Loucy (cell line): ENCODE results near the gene ALDH1A1.

Experiments used
- EZH2phosphoT487 ChIP-seq: fragments of 200-600 bp; IDR thresholded peaks from 2 replicates; pipeline ENCODE4 v1.6.1; 2018; ENCODE audit warnings: antibody characterized with exemption, mild to moderate bottlenecking, moderate library complexity, borderline replicate concordance
- TF ChIP-seq, protein P1 (sequence below): fragments of 200-600 bp; sonication (generic); conservative IDR thresholded peaks from 2 replicates; pipeline ENCODE4 v1.5.1; 2014; ENCODE audit warnings: mild to moderate bottlenecking, antibody characterized with exemption, low read length

DNA sequence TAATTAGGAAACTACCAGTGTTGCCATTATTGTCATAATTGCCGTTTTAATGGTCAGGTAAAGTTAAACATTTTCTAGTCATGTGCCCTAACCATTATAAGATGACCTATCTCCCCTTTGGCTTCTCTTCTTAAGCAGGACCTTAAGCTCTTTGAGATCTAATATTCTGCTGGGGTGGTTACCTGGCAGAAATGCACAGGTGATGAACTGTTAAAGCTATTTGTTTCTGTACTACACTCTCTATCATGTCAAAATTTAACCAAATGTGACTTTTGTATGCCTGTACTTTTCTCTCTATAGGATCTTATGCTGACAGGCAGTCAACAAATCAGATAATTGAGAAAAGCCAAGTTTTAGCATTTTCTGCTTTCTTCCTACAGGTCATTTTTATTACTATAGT lies 23.3 kb downstream of the ALDH1A1 start:
- TF ChIP-seq, protein P1, sequence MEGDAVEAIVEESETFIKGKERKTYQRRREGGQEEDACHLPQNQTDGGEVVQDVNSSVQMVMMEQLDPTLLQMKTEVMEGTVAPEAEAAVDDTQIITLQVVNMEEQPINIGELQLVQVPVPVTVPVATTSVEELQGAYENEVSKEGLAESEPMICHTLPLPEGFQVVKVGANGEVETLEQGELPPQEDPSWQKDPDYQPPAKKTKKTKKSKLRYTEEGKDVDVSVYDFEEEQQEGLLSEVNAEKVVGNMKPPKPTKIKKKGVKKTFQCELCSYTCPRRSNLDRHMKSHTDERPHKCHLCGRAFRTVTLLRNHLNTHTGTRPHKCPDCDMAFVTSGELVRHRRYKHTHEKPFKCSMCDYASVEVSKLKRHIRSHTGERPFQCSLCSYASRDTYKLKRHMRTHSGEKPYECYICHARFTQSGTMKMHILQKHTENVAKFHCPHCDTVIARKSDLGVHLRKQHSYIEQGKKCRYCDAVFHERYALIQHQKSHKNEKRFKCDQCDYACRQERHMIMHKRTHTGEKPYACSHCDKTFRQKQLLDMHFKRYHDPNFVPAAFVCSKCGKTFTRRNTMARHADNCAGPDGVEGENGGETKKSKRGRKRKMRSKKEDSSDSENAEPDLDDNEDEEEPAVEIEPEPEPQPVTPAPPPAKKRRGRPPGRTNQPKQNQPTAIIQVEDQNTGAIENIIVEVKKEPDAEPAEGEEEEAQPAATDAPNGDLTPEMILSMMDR, result no peak
- no peak for TF ChIP-seq EZH2phosphoT487
